H9 (cell line): ENCODE results near the gene SPRN. TPM values are rescaled to one million over a fixed set of nuclear protein-coding genes. Genes with fewer than 3 reads are reported as not detected.

Experiments
- DNase-seq: peaks from one replicate; pipeline ENCODE4 v3.0.0-alpha.2; 2017
- H2AFZ ChIP-seq: one replicate; pipeline ENCODE4 v1.6.1; 2013; ENCODE audit warnings: mild to moderate bottlenecking, low read length, control low read depth, moderate library complexity
- H2AK5ac ChIP-seq: 2 replicates; pipeline ENCODE4 v1.6.1; 2013; ENCODE audit warnings: low read length, control low read depth, mixed read lengths; ENCODE audit not compliant: insufficient read length
- H2BK120ac ChIP-seq: one replicate; pipeline ENCODE4 v1.6.1; 2013; ENCODE audit warnings: low read depth, mild to moderate bottlenecking, low read length, control low read depth, inconsistent platforms; ENCODE audit not compliant: poor library complexity, severe bottlenecking
- H2BK12ac ChIP-seq: 2 replicates; pipeline ENCODE4 v1.6.1; 2013; ENCODE audit warnings: low read length, control low read depth, mixed read lengths, low read depth; ENCODE audit not compliant: insufficient read length
- H2BK15ac ChIP-seq: 2 replicates; pipeline ENCODE4 v1.6.1; 2013; ENCODE audit warnings: low read depth, low read length, control low read depth
- H2BK20ac ChIP-seq: one replicate; pipeline ENCODE4 v1.6.1; 2013; ENCODE audit warnings: low read depth, mild to moderate bottlenecking, low read length, control low read depth, inconsistent platforms; ENCODE audit not compliant: poor library complexity, severe bottlenecking
- H2BK5ac ChIP-seq: 2 replicates; pipeline ENCODE4 v1.6.1; 2013; ENCODE audit warnings: low read length, control low read depth, mixed read lengths; ENCODE audit not compliant: insufficient read length
- H3K14ac ChIP-seq: 2 replicates; pipeline ENCODE4 v1.6.1; 2013; ENCODE audit warnings: low read length, control low read depth; ENCODE audit not compliant: insufficient read depth
- H3K18ac ChIP-seq: 2 replicates; pipeline ENCODE4 v1.6.1; 2013; ENCODE audit warnings: low read depth, mild to moderate bottlenecking, mixed read lengths, low read length, control low read depth; ENCODE audit not compliant: insufficient read length
- H3K23ac ChIP-seq: 2 replicates; pipeline ENCODE4 v1.6.1; 2013; ENCODE audit warnings: low read length, control low read depth, mixed read lengths, low read depth; ENCODE audit not compliant: insufficient read length
- H3K23me2 ChIP-seq: 2 replicates; pipeline ENCODE4 v1.6.1; 2013; ENCODE audit warnings: low read depth, mild to moderate bottlenecking, mixed read lengths, low read length, control low read depth; ENCODE audit not compliant: insufficient read length, poor library complexity, severe bottlenecking
- H3K27ac ChIP-seq: 2 replicates; pipeline ENCODE4 v1.5.1; 2013; ENCODE audit warnings: low read length, control low read depth, mixed read lengths, low read depth; ENCODE audit not compliant: insufficient read length
- H3K27me3 ChIP-seq: 2 replicates; pipeline ENCODE4 v1.6.1; 2013; ENCODE audit warnings: low read length, control low read depth, inconsistent platforms; ENCODE audit not compliant: insufficient read depth
- H3K4ac ChIP-seq: 2 replicates; pipeline ENCODE4 v1.6.1; 2013; ENCODE audit warnings: low read depth, mild to moderate bottlenecking, control low read depth, inconsistent platforms, low read length, moderate library complexity
- H3K4me1 ChIP-seq: 2 replicates; pipeline ENCODE4 v1.6.1; 2013; ENCODE audit warnings: low read length, control low read depth, inconsistent platforms; ENCODE audit not compliant: insufficient read depth
- H3K4me2 ChIP-seq: 2 replicates; pipeline ENCODE4 v1.6.1; 2013; ENCODE audit warnings: low read length, control low read depth, mixed read lengths; ENCODE audit not compliant: insufficient read length, insufficient read depth
- H3K56ac ChIP-seq: 2 replicates; pipeline ENCODE4 v1.6.1; 2013; ENCODE audit warnings: low read depth, mild to moderate bottlenecking, mixed read lengths, low read length, control low read depth; ENCODE audit not compliant: insufficient read length
- H3K79me1 ChIP-seq: 2 replicates; pipeline ENCODE4 v1.6.1; 2013; ENCODE audit warnings: low read depth, mild to moderate bottlenecking, moderate library complexity, low read length, control low read depth, inconsistent platforms; ENCODE audit not compliant: insufficient read depth, poor library complexity, severe bottlenecking
- H3K79me2 ChIP-seq: 2 replicates; pipeline ENCODE4 v1.6.1; 2013; ENCODE audit warnings: low read length, control low read depth, inconsistent platforms; ENCODE audit not compliant: insufficient read depth
- H3K9ac ChIP-seq: 2 replicates; pipeline ENCODE4 v1.6.1; 2013; ENCODE audit warnings: low read length, control low read depth, mixed read lengths; ENCODE audit not compliant: insufficient read length; ENCODE audit errors: extremely low read depth
- H3K9me3 ChIP-seq: one replicate; pipeline ENCODE4 v1.6.1; 2013; ENCODE audit warnings: low read depth, low read length, inconsistent platforms; ENCODE audit not compliant: control insufficient read depth
- H3T11ph ChIP-seq: one replicate; pipeline ENCODE4 v1.6.1; 2013; ENCODE audit warnings: mild to moderate bottlenecking, low read length, control low read depth, inconsistent platforms
- H4K20me1 ChIP-seq: one replicate; pipeline ENCODE4 v1.6.1; 2013; ENCODE audit not compliant: control insufficient read depth, insufficient read length, insufficient read depth
- H4K5ac ChIP-seq: 2 replicates; pipeline ENCODE4 v1.6.1; 2013; ENCODE audit warnings: low read depth, mild to moderate bottlenecking, mixed read lengths, low read length, control low read depth; ENCODE audit not compliant: insufficient read length
- H4K8ac ChIP-seq: replicated peaks from 2 replicates; pipeline ENCODE4 v1.6.1; 2013; ENCODE audit warnings: low read length, control low read depth, mixed read lengths, low read depth; ENCODE audit not compliant: insufficient read length
- H4K91ac ChIP-seq: 2 replicates; pipeline ENCODE4 v1.6.1; 2013; ENCODE audit warnings: low read depth, mild to moderate bottlenecking, moderate library complexity, mixed read lengths, low read length, control low read depth; ENCODE audit not compliant: insufficient read length
- H3K27ac Mint-ChIP-seq, 3 experiments: 2 replicates in 2 of 3; 3 replicates in 1 of 3; pipeline ENCODE4 v1.8.0; 2020 to 2021; ENCODE audit warnings: mixed read lengths in 3 of 3, mild to moderate bottlenecking in 1 of 3, moderate library complexity in 1 of 3
- H3K27me3 Mint-ChIP-seq: 2 replicates; pipeline ENCODE4 v1.8.0; 2021; ENCODE audit warnings: low read depth, mild to moderate bottlenecking, moderate library complexity, mixed read lengths
- H3K36me3 Mint-ChIP-seq, 3 experiments: 2 replicates in 2 of 3; 3 replicates in 1 of 3; pipeline ENCODE4 v1.8.0; 2020 to 2021; ENCODE audit warnings: low read depth in 3 of 3, mixed read lengths in 3 of 3; ENCODE audit not compliant: insufficient read depth in 1 of 3
- H3K4me1 Mint-ChIP-seq, 2 experiments: 2 replicates each; pipeline ENCODE4 v1.8.0; 2020; ENCODE audit warnings: mixed read lengths in 2 of 2
- H3K4me3 Mint-ChIP-seq, 2 experiments: 2 replicates in 1 of 2; 3 replicates in 1 of 2; pipeline ENCODE4 v1.8.0; 2020 to 2021; ENCODE audit warnings: mild to moderate bottlenecking in 2 of 2, mixed read lengths in 2 of 2, moderate library complexity in 1 of 2
- H3K9me3 Mint-ChIP-seq, 2 experiments: 2 replicates in 1 of 2; 3 replicates in 1 of 2; pipeline ENCODE4 v1.8.0; 2020; ENCODE audit warnings: mild to moderate bottlenecking in 2 of 2, mixed read lengths in 2 of 2, moderate library complexity in 1 of 2
- CTCF ChIP-seq: fragments of 200-600 bp; sonication (generic); conservative IDR thresholded peaks from 3 replicates; pipeline ENCODE4 v1.8.0; 2021; ENCODE audit warnings: antibody characterized with exemption, mild to moderate bottlenecking
- WGBS: extraction: QIAGEN DNeasy Blood & Tissue Kit; methylation state at CpG from one replicate; pipeline ENCODE4 v1.1.7; 2013; ENCODE audit warnings: missing lambda C conversion rate, low lambda C conversion rate, mixed read lengths; ENCODE audit not compliant: insufficient read length; ENCODE audit errors: extremely low coverage; 5-methylcytosine and 5-hydroxymethylcytosine counted together
- total RNA-seq: library from RNA; stranded (reverse); gene quantifications from 2 replicates; pipeline ENCODE4 v1.2.1, GENCODE V29; 2021

The SPRN gene
- total RNA-seq, 1 experiment from 2014 or later, result 0.42 TPM

GRCh38 chr10:133465191-133465949 lies 40.9 kb upstream of the SPRN start:
- Histone ChIP-seq H3K4me2 (no peak overlapping the region), H3K14ac (no peak overlapping the region), H2BK5ac (no peak overlapping the region), H3K18ac (no peak overlapping the region), H2BK120ac (no peak overlapping the region), H3K23me2 (no peaks in the 10 kb centered on the region), H2BK15ac (no peak overlapping the region), H2AK5ac (no peak overlapping the region), H4K91ac (no peak overlapping the region), H4K8ac (no peak overlapping the region), H3K23ac (no peak overlapping the region), H3K9ac (no peak overlapping the region), H3K27ac (no peak overlapping the region), H2BK12ac (no peak overlapping the region), H3K27me3 (no peaks in the 10 kb centered on the region), H3K56ac (no peak overlapping the region), H2AFZ (no peak overlapping the region), H2BK20ac (no peak overlapping the region), H3K4ac (no peak overlapping the region), H3K79me1 (no peaks in the 10 kb centered on the region), H4K20me1 (no peaks in the 10 kb centered on the region), H3K9me3 (peaks cover 71% of the 10 kb centered on the region), H3K79me2 (no peaks in the 10 kb centered on the region), H3K4me1 (no peaks in the 10 kb centered on the region), H3T11ph (no peak overlapping the region), H4K5ac (no peak overlapping the region)
- DNase-seq, result no peak
- H3K27ac Mint-ChIP-seq, result no peak overlapping the region
- no peaks in the 10 kb centered on the region for H3K4me1 Mint-ChIP-seq
- H3K4me3 Mint-ChIP-seq, result no peak overlapping the region
- TF ChIP-seq CTCF, result no peak
- peaks cover 6% of the 10 kb centered on the region for H3K27me3 Mint-ChIP-seq
- H3K9me3 Mint-ChIP-seq, result peaks cover 86 to 91% of the 10 kb centered on the region in 2 experiments
- peaks cover 9 to 31% (median 20%) of the 10 kb centered on the region in 3 experiments; a peak in 6 of 7 replicates for H3K36me3 Mint-ChIP-seq
- WGBS, result no CpG with 5 or more reads among the region's 55 CpGs
